Measurements from ENCODE around the gene SHC2. TPM values are rescaled to one million over a fixed set of nuclear protein-coding genes. Genes with fewer than 3 reads are reported as not detected.

The SHC2 gene
- total and polyA plus RNA-seq, 9 of the 15 experiments (the other 6 are each of a cell fraction or from before 2014, with no cell fraction given): 0.14 to 0.36 (median 0.17) TPM; not detected in 5

- TF ChIP-seq ETS1 (conservative IDR thresholded peaks at IDR 0.05; ENCODE audit: control insufficient read depth, low read depth, low read length) (0 out of 2 replicates have a peak, but pooled peaks have one; percentile 27), NELFE (IDR thresholded peaks at IDR 0.05; ENCODE audit: insufficient read depth, insufficient read length) (no peak), HMGN3 (IDR thresholded peaks at IDR 0.05; ENCODE audit: borderline replicate concordance, extremely low read depth, insufficient read length, low read depth, low read length) (peak; percentile 65), NR1H2 (CRISPR knock-in tag; IDR thresholded peaks at IDR 0.05) (0 out of 2 replicates have a peak, but pooled peaks have one; percentile 51), ZNF277 (CRISPR knock-in tag; IDR thresholded peaks at IDR 0.05; ENCODE audit: borderline replicate concordance) (no peak), MTA3 (IDR thresholded peaks at IDR 0.05; ENCODE audit: borderline replicate concordance) (0 out of 2 replicates have a peak, but pooled peaks have one; percentile 31), ATF7 (IDR thresholded peaks at IDR 0.05) (peak; percentile 75), ZBTB2 (IDR thresholded peaks at IDR 0.05) (0 out of 2 replicates have a peak, but pooled peaks have one; percentile 30), ZC3H4 (CRISPR knock-in tag; IDR thresholded peaks at IDR 0.05; ENCODE audit: borderline replicate concordance) (0 out of 2 replicates have a peak, but pooled peaks have one; percentile 63), SAFB (IDR thresholded peaks at IDR 0.05; ENCODE audit: borderline replicate concordance, low read depth, low read length) (peak; percentile 96), FOXM1 (IDR thresholded peaks at IDR 0.05; ENCODE audit: low read depth) (no peak), FOXM1 (CRISPR knock-in tag; IDR thresholded peaks at IDR 0.05; ENCODE audit: low read depth) (no peak), PREB (CRISPR knock-in tag; IDR thresholded peaks at IDR 0.05) (no peak), GATAD2A (IDR thresholded peaks at IDR 0.05) (peak; percentile 46; the same call in 1 of the 2 replicates), RERE (CRISPR knock-in tag; IDR thresholded peaks at IDR 0.05; ENCODE audit: borderline replicate concordance) (0 out of 2 replicates have a peak, but pooled peaks have one; percentile 51)
These were observed 1.1 kb upstream of the SHC2 start (continued) for GRCh38 chr19:461721-462551.

Measured in K562 (cell line).